ENCODE results near the gene CNTFR. TPM values are rescaled to one million over a fixed set of nuclear protein-coding genes. Genes with fewer than 3 reads are reported as not detected.

CNTFR gene
- total and polyA plus RNA-seq, 2 of the 8 experiments (the other 6 are each of a cell fraction or from before 2014, with no cell fraction given), result 1.2 to 4.2 TPM

- H3K4me1 ChIP-seq (replicated peaks in 1 of 4; ENCODE audit: control insufficient read depth in 3 of 4, insufficient read depth in 4 of 4, low read length in 3 of 4), result 0 out of 7 replicates have a peak, but pooled peaks cover 0 to 3% (median 0%) of the 10 kb centered on the region in 4 experiments
- no peak overlapping the region for H2BK120ac ChIP-seq (replicated peaks; ENCODE audit: low read depth, low read length)
- WGBS, 2 experiments (ENCODE audit: extremely low coverage in 1 of 2, insufficient coverage in 1 of 2, insufficient read length in 1 of 2, insufficient replicate concordance in 2 of 2, low coverage in 1 of 2, low lambda C conversion rate in 2 of 2, missing lambda C conversion rate in 1 of 2), result 53% methylated on average over 1 of the region's 2 CpGs; no CpG with 5 or more reads in 1 of the 2 experiments
- no peak overlapping the region for H2BK15ac ChIP-seq (ENCODE audit: low read length)
- H3K27ac ChIP-seq (ENCODE audit: low read depth, low read length), result no peak overlapping the region
- no peaks in the 10 kb centered on the region for H3K23me2 ChIP-seq (ENCODE audit: low read depth, low read length)
- ChIA-PET CTCF (ENCODE audit: partially characterized antibody) (interaction anchor here (0.7 to 2.5 kb wide), 7 partner anchors 7 to 833 kb away, joined by 3 to 9 read pairs (median 3); no protein-coding TSS in a partner anchor), POLR2A (ENCODE audit: partially characterized antibody) (no interaction called here)
- FAIRE-seq (no peak), DNase-seq (ENCODE audit: low read depth in 1 of 2, low spot score in 2 of 2) (peak in 1 of 2 experiments; percentile 24)
- peak overlapping the region; percentile 28; the same call in 1 of the 2 replicates for H4K8ac ChIP-seq (ENCODE audit: extremely low read depth, insufficient read depth, low read length)
- H3K36me3 ChIP-seq (ENCODE audit: control insufficient read depth in 2 of 4, insufficient read depth in 4 of 4, low read length in 3 of 4), result no peaks in the 10 kb centered on the region
- no peaks in the 10 kb centered on the region for H3K79me2 ChIP-seq (ENCODE audit: control insufficient read depth in 1 of 2, insufficient read depth in 2 of 2, low read length in 2 of 2)
- H3K4me2 ChIP-seq (ENCODE audit: insufficient read depth in 1 of 2, low read depth in 2 of 2, low read length in 2 of 2), result no peak overlapping the region
- H2AFZ ChIP-seq (ENCODE audit: low read length), result no peak overlapping the region
- no peak overlapping the region for H2BK20ac ChIP-seq (ENCODE audit: low read length)
- no peak overlapping the region for H2BK5ac ChIP-seq (ENCODE audit: low read depth, low read length)
- no peak overlapping the region for H2BK12ac ChIP-seq (ENCODE audit: low read depth, low read length)
- H3K14ac ChIP-seq (ENCODE audit: insufficient read length), result no peak overlapping the region
- no peak overlapping the region for H2AK5ac ChIP-seq (ENCODE audit: low read depth, low read length)
- H3K79me1 ChIP-seq (ENCODE audit: low read depth, low read length), result no peaks in the 10 kb centered on the region
- H3K23ac ChIP-seq (ENCODE audit: insufficient read length), result no peak overlapping the region
- no peak overlapping the region for H3K4ac ChIP-seq (replicated peaks; ENCODE audit: insufficient read length, low read depth, low read length)
- H3K9ac ChIP-seq (replicated peaks in 1 of 4; ENCODE audit: extremely low read depth in 1 of 4, low read depth in 3 of 4, low read length in 3 of 4), result no peak overlapping the region
- H4K5ac ChIP-seq (ENCODE audit: insufficient read length, low read depth, low read length), result no peak overlapping the region
- no peak overlapping the region for H3K4me3 ChIP-seq (ENCODE audit: extremely low read depth in 1 of 4, insufficient read depth in 2 of 4, low read depth in 3 of 4, low read length in 4 of 4)
- H4K20me1 ChIP-seq (replicated peaks in 1 of 2; ENCODE audit: control insufficient read depth in 1 of 2, insufficient read depth in 2 of 2, low read length in 2 of 2), result no peaks in the 10 kb centered on the region
- no peak overlapping the region for H3K18ac ChIP-seq (ENCODE audit: extremely low read depth, low read length)
- no peak overlapping the region for H4K91ac ChIP-seq (replicated peaks; ENCODE audit: insufficient read length, low read length)
- H3K27me3 ChIP-seq (replicated peaks in 1 of 4; ENCODE audit: control insufficient read depth in 3 of 4, extremely low read depth in 1 of 4, insufficient read depth in 3 of 4, low read length in 3 of 4), result no peaks in the 10 kb centered on the region; a peak in 2 of 7 replicates
- H3K56ac ChIP-seq (replicated peaks; ENCODE audit: insufficient read length, low read depth, low read length), result no peak overlapping the region
- H3K9me3 ChIP-seq (ENCODE audit: insufficient read depth in 2 of 2, low read depth in 1 of 2, low read length in 1 of 2), result no peaks in the 10 kb centered on the region
- TF ChIP-seq TBP (IDR thresholded peaks at IDR 0.05; ENCODE audit: low read depth, low read length) (no peak), KDM1A (IDR thresholded peaks at IDR 0.05; ENCODE audit: borderline replicate concordance, low read length) (no peak), RAD21 (IDR thresholded peaks at IDR 0.05 in 1 of 2, conservative IDR thresholded peaks at IDR 0.05 in 1 of 2; ENCODE audit: low read depth in 2 of 2, low read length in 2 of 2) (no peak)
Measured at GRCh38 chr9:34540827-34541226, 48.7 kb downstream of the CNTFR start.

All from H1 (cell line).